ENCODE data around the gene AKAP13. TPM values are rescaled to one million over a fixed set of nuclear protein-coding genes. Genes with fewer than 3 reads are reported as not detected.

Gene AKAP13
- total RNA-seq, 1 experiment from 2014 or later: 49.6 TPM

DNA sequence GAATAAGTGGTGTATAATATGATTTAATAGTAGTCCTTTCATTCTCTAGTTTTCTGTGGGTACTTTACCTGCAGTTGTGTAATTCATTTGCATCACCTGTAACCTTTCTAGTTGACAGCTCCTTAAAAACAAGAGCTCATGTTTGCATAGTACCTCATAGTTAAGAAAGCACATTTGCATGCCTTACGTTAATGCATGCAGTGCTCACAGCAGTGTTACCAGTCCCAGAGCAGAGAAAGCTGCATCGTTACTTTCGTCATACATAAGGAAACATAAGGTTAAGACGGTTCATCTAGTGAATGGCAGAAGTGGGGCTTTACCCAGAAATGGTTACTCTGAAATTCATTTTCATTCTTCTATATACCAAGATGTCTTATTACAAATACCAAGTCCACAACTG is 111.3 kb downstream of the AKAP13 start:
- H3K27ac Mint-ChIP-seq (ENCODE audit: unreplicated experiment): no peak overlapping the region
- no TSS peak for BruUV-seq (replicated peaks)
- intact Hi-C loops (cut with micrococcal nuclease; ENCODE audit: unreplicated experiment): loop anchor here (5.0 kb wide), 1 partner anchor 346 kb away; no protein-coding TSS in a partner anchor
- no peak for DNase-seq
- TF ChIP-seq, protein P1, sequence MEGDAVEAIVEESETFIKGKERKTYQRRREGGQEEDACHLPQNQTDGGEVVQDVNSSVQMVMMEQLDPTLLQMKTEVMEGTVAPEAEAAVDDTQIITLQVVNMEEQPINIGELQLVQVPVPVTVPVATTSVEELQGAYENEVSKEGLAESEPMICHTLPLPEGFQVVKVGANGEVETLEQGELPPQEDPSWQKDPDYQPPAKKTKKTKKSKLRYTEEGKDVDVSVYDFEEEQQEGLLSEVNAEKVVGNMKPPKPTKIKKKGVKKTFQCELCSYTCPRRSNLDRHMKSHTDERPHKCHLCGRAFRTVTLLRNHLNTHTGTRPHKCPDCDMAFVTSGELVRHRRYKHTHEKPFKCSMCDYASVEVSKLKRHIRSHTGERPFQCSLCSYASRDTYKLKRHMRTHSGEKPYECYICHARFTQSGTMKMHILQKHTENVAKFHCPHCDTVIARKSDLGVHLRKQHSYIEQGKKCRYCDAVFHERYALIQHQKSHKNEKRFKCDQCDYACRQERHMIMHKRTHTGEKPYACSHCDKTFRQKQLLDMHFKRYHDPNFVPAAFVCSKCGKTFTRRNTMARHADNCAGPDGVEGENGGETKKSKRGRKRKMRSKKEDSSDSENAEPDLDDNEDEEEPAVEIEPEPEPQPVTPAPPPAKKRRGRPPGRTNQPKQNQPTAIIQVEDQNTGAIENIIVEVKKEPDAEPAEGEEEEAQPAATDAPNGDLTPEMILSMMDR (IDR thresholded peaks at IDR 0.05; ENCODE audit: insufficient read depth in 1 of 2, low read depth in 1 of 2, low read length in 1 of 2, severe bottlenecking in 1 of 2, unreplicated experiment in 1 of 2): no peak
- H3K4me1 Mint-ChIP-seq (ENCODE audit: low read depth, unreplicated experiment): peaks cover 31% of the 10 kb centered on the region
- ChIA-PET POLR2A (no interaction called here), CTCF (no interaction called here)
- H3K36me3 ChIP-seq (ENCODE audit: control insufficient read depth, insufficient read depth, low read length): no peaks in the 10 kb centered on the region
- H3K4me3 ChIP-seq (ENCODE audit: low read depth, low read length): no peak overlapping the region
- peaks cover 20% of the 10 kb centered on the region for H3K4me1 ChIP-seq
- H3K27me3 Mint-ChIP-seq (ENCODE audit: insufficient read depth, unreplicated experiment): no peaks in the 10 kb centered on the region
- H3K4me3 Mint-ChIP-seq (ENCODE audit: unreplicated experiment): no peak overlapping the region
- no peaks in the 10 kb centered on the region for H3K27me3 ChIP-seq (replicated peaks; ENCODE audit: control insufficient read depth, insufficient read depth, low read length)
- peaks cover 1% of the 10 kb centered on the region for H3K36me3 Mint-ChIP-seq (ENCODE audit: insufficient read depth, unreplicated experiment)
- no peaks in the 10 kb centered on the region for H3K9me3 ChIP-seq
- no peaks in the 10 kb centered on the region for H3K9me3 Mint-ChIP-seq (ENCODE audit: unreplicated experiment)

DNA sequence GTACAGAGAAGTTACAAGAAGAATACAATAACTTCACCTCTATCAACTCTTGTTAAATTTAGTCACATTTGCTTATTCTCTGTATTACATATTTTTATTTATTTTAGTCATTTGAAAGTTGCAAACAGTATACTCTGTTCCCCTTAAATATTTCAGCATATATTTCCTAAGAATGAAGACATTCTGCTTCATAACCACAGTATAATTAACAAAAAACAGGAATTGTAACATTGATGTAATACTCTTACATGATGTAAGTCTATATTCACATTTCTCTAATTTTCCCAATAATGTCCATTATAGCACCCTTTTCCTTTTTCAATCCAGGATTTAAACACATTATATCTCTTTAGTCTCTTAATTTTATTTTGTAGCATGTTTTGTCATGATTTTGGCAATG is 112.0 kb downstream of the AKAP13 start:
- Histone ChIP-seq H3K4me3 (ENCODE audit: low read depth, low read length) (no peak overlapping the region), H3K4me1 (peaks cover 27% of the 10 kb centered on the region), H3K36me3 (ENCODE audit: control insufficient read depth, insufficient read depth, low read length) (no peaks in the 10 kb centered on the region), H3K9me3 (no peaks in the 10 kb centered on the region), H3K27me3 (replicated peaks; ENCODE audit: control insufficient read depth, insufficient read depth, low read length) (no peaks in the 10 kb centered on the region)
- no peaks in the 10 kb centered on the region for H3K9me3 Mint-ChIP-seq (ENCODE audit: unreplicated experiment)
- no peak for DNase-seq
- peaks cover 38% of the 10 kb centered on the region for H3K4me1 Mint-ChIP-seq (ENCODE audit: low read depth, unreplicated experiment)
- no peaks in the 10 kb centered on the region for H3K27me3 Mint-ChIP-seq (ENCODE audit: insufficient read depth, unreplicated experiment)
- POLR2A ChIA-PET: no interaction called here
- intact Hi-C loops (cut with micrococcal nuclease; ENCODE audit: unreplicated experiment): loop anchor here (5.0 kb wide), 1 partner anchor 345 kb away; no protein-coding TSS in a partner anchor
- CTCF ChIA-PET: no interaction called here
- H3K4me3 Mint-ChIP-seq (ENCODE audit: unreplicated experiment): no peak overlapping the region
- H3K36me3 Mint-ChIP-seq (ENCODE audit: insufficient read depth, unreplicated experiment): peaks cover 9% of the 10 kb centered on the region
- BruUV-seq (replicated peaks): no TSS peak
- no peak overlapping the region for H3K27ac Mint-ChIP-seq (ENCODE audit: unreplicated experiment)
- TF ChIP-seq, protein P1 (IDR thresholded peaks at IDR 0.05; ENCODE audit: insufficient read depth in 1 of 2, low read depth in 1 of 2, low read length in 1 of 2, severe bottlenecking in 1 of 2, unreplicated experiment in 1 of 2): no peak

DNA sequence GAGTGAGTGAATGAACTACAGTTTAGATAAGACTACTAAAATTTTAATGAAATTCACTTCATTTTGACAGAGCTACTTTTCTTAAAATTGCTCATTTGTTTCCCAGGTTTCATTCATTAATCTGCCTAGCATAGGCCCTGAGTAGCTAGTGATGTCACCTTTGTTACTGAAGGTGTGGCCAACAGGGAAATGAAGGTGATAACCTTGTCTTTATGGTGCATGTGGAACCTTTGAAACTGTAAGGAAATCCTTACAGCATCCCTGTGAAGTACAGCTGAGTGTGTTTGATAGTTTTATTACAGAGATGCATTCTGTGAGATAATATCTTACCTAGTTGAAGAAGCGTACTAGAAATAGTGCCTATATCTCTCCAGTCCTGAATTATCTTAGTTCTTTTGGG is 112.9 kb downstream of the AKAP13 start:
- POLR2A ChIA-PET: interaction anchor here (0.6 kb wide), 1 partner anchor 71 kb away, joined by 3 read pairs; no protein-coding TSS in a partner anchor
- no peaks in the 10 kb centered on the region for H3K36me3 ChIP-seq (ENCODE audit: control insufficient read depth, insufficient read depth, low read length)
- TF ChIP-seq, protein P1 (IDR thresholded peaks at IDR 0.05; ENCODE audit: insufficient read depth in 1 of 2, low read depth in 1 of 2, low read length in 1 of 2, severe bottlenecking in 1 of 2, unreplicated experiment in 1 of 2): no peak
- intact Hi-C loops (cut with micrococcal nuclease; ENCODE audit: unreplicated experiment): loop anchor here (5.0 kb wide), 1 partner anchor 344 kb away; no protein-coding TSS in a partner anchor
- no peak for DNase-seq
- Mint-ChIP-seq H3K9me3 (ENCODE audit: unreplicated experiment) (no peaks in the 10 kb centered on the region), H3K36me3 (ENCODE audit: insufficient read depth, unreplicated experiment) (peaks cover 9% of the 10 kb centered on the region), H3K27ac (ENCODE audit: unreplicated experiment) (no peak overlapping the region), H3K4me1 (ENCODE audit: low read depth, unreplicated experiment) (peaks cover 41% of the 10 kb centered on the region), H3K27me3 (ENCODE audit: insufficient read depth, unreplicated experiment) (no peaks in the 10 kb centered on the region), H3K4me3 (ENCODE audit: unreplicated experiment) (no peak overlapping the region)
- peaks cover 31% of the 10 kb centered on the region for H3K4me1 ChIP-seq
- CTCF ChIA-PET: no interaction called here
- H3K9me3 ChIP-seq: no peaks in the 10 kb centered on the region
- no TSS peak for BruUV-seq (replicated peaks)
- H3K4me3 ChIP-seq (ENCODE audit: low read depth, low read length): no peak overlapping the region
- no peaks in the 10 kb centered on the region for H3K27me3 ChIP-seq (replicated peaks; ENCODE audit: control insufficient read depth, insufficient read depth, low read length)
